GM12865 (cell line): Measurements from ENCODE around the gene GABRP.

Source experiments
- DNase-seq: peaks from one replicate; pipeline ENCODE4 v3.0.0; 2010; ENCODE audit warnings: low read depth
- H3K4me3 ChIP-seq: 2 replicates; pipeline ENCODE4 v1.5.1; 2011; ENCODE audit warnings: mild to moderate bottlenecking, low read depth, low read length, control low read depth
- CTCF ChIP-seq: IDR thresholded peaks from 2 replicates; pipeline ENCODE4 v1.5.1; 2011; ENCODE audit warnings: low read length, control low read depth, low read depth, inconsistent platforms; ENCODE audit not compliant: insufficient read depth; ENCODE audit errors: missing control alignments

Gene GABRP

DNA sequence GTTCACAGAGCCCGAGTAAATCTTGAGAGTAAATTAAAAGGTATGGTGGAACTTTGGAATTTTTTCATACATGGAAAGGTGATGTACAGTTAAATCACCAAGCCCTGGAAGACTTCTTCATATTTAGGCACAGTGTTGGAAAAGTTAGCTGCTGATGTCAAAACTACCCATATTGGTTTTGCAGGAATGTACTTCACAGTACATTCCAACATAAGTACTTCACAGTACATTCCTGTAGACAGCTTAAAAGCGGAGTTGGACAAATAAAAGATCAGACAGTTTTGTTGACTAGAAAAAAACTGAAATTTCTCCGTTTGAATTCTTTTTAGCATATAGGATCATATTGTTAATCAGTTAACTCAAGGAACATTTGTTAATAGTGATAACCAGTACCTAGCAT is 80.1 kb downstream of the GABRP start:
- no peak overlapping the region for H3K4me3 ChIP-seq
- no peak for TF ChIP-seq CTCF
- no peak for DNase-seq
